Mucosa of descending colon (tissue), 3 donors: ENCODE data around the gene TOLLIP. TPM values are rescaled to one million over a fixed set of nuclear protein-coding genes. Genes with fewer than 3 reads are reported as not detected.
"Not testable (repeated sequence)": the region's sequence is repeated elsewhere in the genome, so short reads cannot be mapped to it uniquely, and the experiment has no call there.

Experiments
- ATAC-seq: fragments of 200-7000 bp; cut with Tn5 transposase; one replicate; pipeline ENCODE4 v1.9.1; 2020; ENCODE audit warnings: mild to moderate bottlenecking, moderate library complexity
- DNase-seq, 3 donors: peaks; one replicate each; pipeline ENCODE4 v3.0.0-alpha.2; 2020
- H3K36me3 ChIP-seq: fragments of 200-600 bp; one replicate; pipeline ENCODE4 v1.8.0; 2021; ENCODE audit warnings: low read depth, mild to moderate bottlenecking
- H3K4me1 ChIP-seq: fragments of 200-600 bp; one replicate; pipeline ENCODE4 v1.8.0; 2021; ENCODE audit warnings: low read depth, mild to moderate bottlenecking
- H3K4me3 ChIP-seq: fragments of 200-600 bp; one replicate; pipeline ENCODE4 v1.8.0; 2021; ENCODE audit warnings: mild to moderate bottlenecking
- H3K9me3 ChIP-seq: fragments of 200-600 bp; one replicate; pipeline ENCODE4 v1.8.0; 2021; ENCODE audit warnings: mild to moderate bottlenecking
- intact Hi-C, 2 donors: fragments of 100-400 bp; cut with DNase I in 1 of 2; cut with micrococcal nuclease in 1 of 2; formaldehyde crosslinking; loops; one replicate each; pipeline versions ENCODE4 v1.11.0 to v1.11.1; 2022; cut with DNase I, micrococcal nuclease
- long read RNA-seq, 2 donors: library from polyadenylated mRNA; unstranded; transcript quantifications; one replicate each; pipeline ENCODE4 v2.0.0, GENCODE V29; 2019 to 2021
- total RNA-seq, 3 donors: library from RNA; stranded (reverse); fragmentation: NEBNext Ultra II Directional in 2 of 3; extraction: Animal tissue kit (Norgen Biotek cat#: 25700) in 2 of 3; gene quantifications; one replicate each; pipeline versions ENCODE4 v1.2.1 to v1.2.4, GENCODE V29; 2021 to 2023
- TF ChIP-seq, protein P1 (sequence below): fragments of 200-600 bp; IDR thresholded peaks from one replicate; pipeline ENCODE4 v1.8.0; 2022; ENCODE audit warnings: antibody characterized with exemption, mild to moderate bottlenecking
- donor health status: DM: no; HTN: no; CAD: no; lungs with moderate emphysema.
- donor health status: DM: no; HTN: no; CAD: no.
- donor health status: DM: no; HTN: yes; CAD: no.

The TOLLIP gene
- 10 to 100 TPM; 62.4 to 65.4 (median 62.5) TPM for total RNA-seq
- long read RNA-seq, donor 1, transcript TOLLIP-202 (6 exons, 3,617 nt) = major isoform, 122 of 203 reads
- long read RNA-seq, donor 1, partial matches to known transcripts = 19 of 203 reads
- long read RNA-seq, donor 1, other reads (novel, unspliced or antisense) = 60 of 203 reads
- long read RNA-seq, donor 2, transcript TOLLIP-202 (6 exons, 3,617 nt) = major isoform, 54 of 66 reads
- long read RNA-seq, donor 2, partial matches to known transcripts = 0 of 66 reads
- long read RNA-seq, donor 2, other reads (novel, unspliced or antisense) = 4 of 66 reads

DNA sequence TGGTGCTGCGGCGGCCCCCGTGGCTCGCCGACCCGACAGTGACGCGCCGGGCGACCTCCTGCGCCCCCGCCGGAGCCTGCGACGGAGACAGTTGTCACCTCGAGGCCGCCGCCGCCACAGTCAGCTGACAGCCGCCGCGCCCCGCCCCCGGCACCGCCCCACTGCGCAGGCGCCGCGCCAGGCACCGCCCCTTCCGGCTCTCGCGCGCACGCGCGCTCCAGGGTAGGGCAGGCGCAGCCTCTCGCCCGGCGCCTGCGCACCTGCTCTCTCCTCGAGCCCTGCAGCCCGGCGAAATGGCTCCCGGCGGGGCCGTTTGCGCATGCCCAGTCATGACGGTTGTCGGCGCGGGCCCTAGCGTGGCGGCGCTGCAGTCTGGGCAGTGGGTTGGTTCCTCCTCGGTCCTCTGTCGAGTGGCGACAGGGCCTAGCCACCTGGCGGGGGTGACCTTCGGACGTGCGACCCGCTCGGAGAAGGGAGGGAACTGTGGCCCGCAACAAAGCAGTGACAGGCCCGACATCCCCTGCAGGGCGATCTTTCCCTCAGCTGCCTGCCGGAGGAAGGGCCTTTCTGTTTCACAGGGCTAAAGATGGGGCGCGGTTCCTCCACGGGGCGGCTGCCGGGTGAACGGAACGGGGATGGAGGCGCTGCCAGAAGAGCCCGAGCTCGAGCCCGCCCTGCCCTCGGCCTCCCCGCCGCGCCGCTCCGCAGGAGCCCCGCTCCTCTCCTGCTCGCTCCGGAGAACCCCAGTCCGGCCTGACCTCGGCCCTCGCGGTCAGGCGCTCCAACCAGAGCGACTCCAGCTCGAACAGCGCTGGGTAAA is at the start of gene TOLLIP:
Gene TOLLIP, minus strand, starts transcription at position 135 of the 820 bp plus-strand sequence. Its CDS starts 134 bp downstream, at position 1.
- TF ChIP-seq, protein P1, sequence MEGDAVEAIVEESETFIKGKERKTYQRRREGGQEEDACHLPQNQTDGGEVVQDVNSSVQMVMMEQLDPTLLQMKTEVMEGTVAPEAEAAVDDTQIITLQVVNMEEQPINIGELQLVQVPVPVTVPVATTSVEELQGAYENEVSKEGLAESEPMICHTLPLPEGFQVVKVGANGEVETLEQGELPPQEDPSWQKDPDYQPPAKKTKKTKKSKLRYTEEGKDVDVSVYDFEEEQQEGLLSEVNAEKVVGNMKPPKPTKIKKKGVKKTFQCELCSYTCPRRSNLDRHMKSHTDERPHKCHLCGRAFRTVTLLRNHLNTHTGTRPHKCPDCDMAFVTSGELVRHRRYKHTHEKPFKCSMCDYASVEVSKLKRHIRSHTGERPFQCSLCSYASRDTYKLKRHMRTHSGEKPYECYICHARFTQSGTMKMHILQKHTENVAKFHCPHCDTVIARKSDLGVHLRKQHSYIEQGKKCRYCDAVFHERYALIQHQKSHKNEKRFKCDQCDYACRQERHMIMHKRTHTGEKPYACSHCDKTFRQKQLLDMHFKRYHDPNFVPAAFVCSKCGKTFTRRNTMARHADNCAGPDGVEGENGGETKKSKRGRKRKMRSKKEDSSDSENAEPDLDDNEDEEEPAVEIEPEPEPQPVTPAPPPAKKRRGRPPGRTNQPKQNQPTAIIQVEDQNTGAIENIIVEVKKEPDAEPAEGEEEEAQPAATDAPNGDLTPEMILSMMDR = no peak
- DNase-seq = peak; percentile 94 to 99 (median 97)
- peaks cover 3% of the 10 kb centered on the region for H3K9me3 ChIP-seq
- peaks cover 36% of the 10 kb centered on the region for H3K4me1 ChIP-seq
- H3K4me3 ChIP-seq = peak within 1 kb of the TSS; percentile 61
- no peaks in the 10 kb centered on the region for H3K36me3 ChIP-seq
- intact Hi-C loops = no loop called here
- ATAC-seq = peak; percentile 95

DNA sequence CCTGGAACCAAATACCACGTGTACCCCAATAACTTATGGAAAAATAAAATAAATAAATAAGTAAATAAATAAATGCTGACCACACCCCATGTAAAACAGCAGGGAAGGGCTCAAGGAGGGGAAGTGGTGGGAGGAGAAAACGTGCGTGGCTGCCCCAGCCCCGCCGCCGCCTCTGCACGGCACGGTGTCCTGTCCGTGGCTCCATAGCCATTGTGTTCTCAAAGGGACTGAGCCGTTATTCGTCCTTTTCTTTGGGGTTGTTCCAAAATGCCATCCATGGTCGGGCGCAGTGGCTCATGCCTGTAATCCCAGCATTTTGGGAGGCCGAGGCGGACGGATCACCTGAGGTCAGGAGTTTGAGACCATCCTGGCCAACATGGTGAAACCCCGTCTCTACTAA is 49.5 kb upstream of the TOLLIP start:
- DNase-seq, H3K4me1 ChIP-seq, intact Hi-C loops, H3K4me3 ChIP-seq, H3K9me3 ChIP-seq, H3K36me3 ChIP-seq, ATAC-seq: not testable (repeated sequence)

DNA sequence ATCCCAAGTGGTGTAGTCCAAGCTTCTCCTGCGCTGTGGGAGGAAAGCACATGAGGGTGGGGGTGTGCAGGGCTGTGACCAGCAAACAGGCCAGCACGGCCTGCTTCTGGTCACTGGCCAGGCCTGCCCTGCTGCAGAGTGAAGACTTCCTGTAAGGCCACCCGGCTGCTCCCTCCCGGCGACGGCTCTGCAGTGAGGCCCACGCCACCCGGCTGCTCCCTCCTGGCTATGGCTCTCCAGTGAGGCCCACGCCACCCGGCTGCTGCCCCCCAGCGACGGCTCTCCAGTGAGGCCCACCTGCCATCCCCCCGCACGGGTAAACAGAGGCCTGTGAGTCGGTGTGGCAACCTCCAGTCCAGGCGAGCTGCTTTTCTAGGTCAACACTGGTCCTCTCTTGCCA is 48.9 kb upstream of the TOLLIP start:
- H3K4me3 ChIP-seq = no peak overlapping the region
- intact Hi-C loops = no loop called here
- no peaks in the 10 kb centered on the region for H3K36me3 ChIP-seq
- DNase-seq = peak in 1 of 3 donors; percentile 28
- no peaks in the 10 kb centered on the region for H3K9me3 ChIP-seq
- no peaks in the 10 kb centered on the region for H3K4me1 ChIP-seq
- peak; percentile 24 for ATAC-seq
- TF ChIP-seq, protein P1 = no peak

DNA sequence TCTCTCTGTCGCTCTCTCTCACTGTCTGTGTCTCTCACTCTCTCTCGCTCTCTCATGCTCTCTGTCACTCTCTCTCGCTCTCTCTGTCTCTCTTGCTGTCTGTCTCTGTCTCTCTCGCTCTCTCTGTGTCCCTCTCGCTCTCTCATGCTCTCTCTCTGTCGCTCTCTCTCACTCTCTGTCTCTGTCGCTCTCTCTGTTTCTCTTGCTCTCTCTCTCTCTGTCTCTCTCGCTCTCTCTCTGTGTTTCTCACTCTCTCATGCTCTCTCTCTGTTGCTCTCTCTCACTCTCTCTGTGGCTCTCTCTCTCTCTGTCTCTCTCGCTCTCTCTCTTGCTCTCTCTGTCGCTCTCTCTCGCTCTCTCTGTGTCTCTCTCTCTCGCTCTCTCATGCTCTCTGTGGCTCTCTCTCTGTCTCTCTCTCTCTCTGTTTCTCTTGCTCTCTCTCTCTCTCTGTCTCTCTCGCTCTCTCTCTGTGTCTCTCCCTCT is 47.1 kb upstream of the TOLLIP start:
- intact Hi-C loops = no loop called here

DNA sequence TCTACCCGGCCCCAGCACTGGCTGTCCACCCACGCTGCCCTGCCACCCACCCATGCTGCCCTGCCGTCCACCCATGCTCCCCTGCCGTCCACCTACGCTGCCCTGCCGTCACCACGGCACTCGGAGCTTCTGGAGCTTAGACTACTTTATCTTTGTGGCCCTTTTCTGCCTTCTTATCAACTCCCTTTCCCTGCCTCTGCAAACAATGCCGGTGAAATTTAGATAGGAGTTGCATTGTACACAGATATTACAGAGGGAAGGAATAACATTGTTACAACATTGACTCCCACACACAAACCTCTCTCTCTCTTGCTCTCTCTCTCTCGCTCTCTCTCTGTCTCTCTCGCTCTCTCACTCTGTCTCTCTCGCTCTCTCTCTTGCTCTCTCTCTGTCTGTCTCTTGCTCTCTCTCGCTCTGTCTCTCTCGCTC is 46.6 kb upstream of the TOLLIP start:
- Histone ChIP-seq H3K4me3 (no peak overlapping the region), H3K36me3 (no peaks in the 10 kb centered on the region), H3K4me1 (no peaks in the 10 kb centered on the region), H3K9me3 (no peaks in the 10 kb centered on the region)
- DNase-seq = peak in 1 of 3 donors; percentile 4
- TF ChIP-seq, protein P1 = no peak
- intact Hi-C loops = no loop called here
- peak; percentile 19 for ATAC-seq

More for the DNA sequence above, 47.1 kb upstream of the TOLLIP start:
- Histone ChIP-seq H3K9me3 (no peaks in the 10 kb centered on the region), H3K4me1 (no peaks in the 10 kb centered on the region), H3K36me3 (no peaks in the 10 kb centered on the region), H3K4me3 (no peak overlapping the region)
- DNase-seq = no peak
- no peak for ATAC-seq
- TF ChIP-seq, protein P1 = no peak
